ENCODE data around the gene DCAF4. TPM values are rescaled to one million over a fixed set of nuclear protein-coding genes. Genes with fewer than 3 reads are reported as not detected.
A peak's percentile ranks its signal among the peaks of the same experiment; 100 is the strongest.

Gene DCAF4
- total and polyA plus RNA-seq, 3 donors from 2014 or later: 19.2 to 38.0 (median 35.6) TPM

GRCh38 chr14:72883109-72883508 is 43.2 kb upstream of the DCAF4 start:
- Histone ChIP-seq H3K36me3 (ENCODE audit: low read depth, missing control alignments) (no peaks in the 10 kb centered on the region), H3K27ac (no peak overlapping the region), H3K27me3 (no peaks in the 10 kb centered on the region), H3K4me1 (peaks cover 6% of the 10 kb centered on the region), H3K4me3 (no peak overlapping the region), H3K9me3 (no peaks in the 10 kb centered on the region)
- intact Hi-C loops (cut with DNase I; ENCODE audit: low total_unique reads): no loop called here
- TF ChIP-seq CTCF (IDR thresholded peaks at IDR 0.05): no peak
- TF ChIP-seq POLR2A (IDR thresholded peaks at IDR 0.05): no peak
- no peak for DNase-seq
- 98 to 100% methylated on average over 2 of the region's 2 CpGs for WGBS, 2 donors

- peaks cover 6% of the 10 kb centered on the region for H3K4me1 ChIP-seq
- DNase-seq: peak; percentile 64
- H3K4me3 ChIP-seq: no peak overlapping the region
- no peaks in the 10 kb centered on the region for H3K9me3 ChIP-seq
- no peak overlapping the region for H3K27ac ChIP-seq
- no peaks in the 10 kb centered on the region for H3K27me3 ChIP-seq
- WGBS, 2 donors: 58 to 65% methylated on average over 4 of the region's 4 CpGs
- H3K36me3 ChIP-seq (ENCODE audit: low read depth, missing control alignments): no peaks in the 10 kb centered on the region
- TF ChIP-seq CTCF (IDR thresholded peaks at IDR 0.05): no peak
- no peak for TF ChIP-seq POLR2A (IDR thresholded peaks at IDR 0.05)
- intact Hi-C loops (cut with DNase I; ENCODE audit: low total_unique reads): no loop called here
Measured at GRCh38 chr14:72883961-72884360, 42.3 kb upstream of the DCAF4 start.

- Histone ChIP-seq H3K27me3 (no peaks in the 10 kb centered on the region), H3K4me3 (no peak overlapping the region), H3K36me3 (ENCODE audit: low read depth, missing control alignments) (no peaks in the 10 kb centered on the region), H3K4me1 (peaks cover 6% of the 10 kb centered on the region), H3K9me3 (no peaks in the 10 kb centered on the region), H3K27ac (no peak overlapping the region)
- WGBS, 2 donors: 74 to 83% methylated on average over 4 of the region's 4 CpGs
- intact Hi-C loops (cut with DNase I; ENCODE audit: low total_unique reads): no loop called here
- no peak for DNase-seq
- no peak for TF ChIP-seq POLR2A (IDR thresholded peaks at IDR 0.05)
- TF ChIP-seq CTCF (IDR thresholded peaks at IDR 0.05): no peak
Measured at GRCh38 chr14:72884386-72884785, 41.9 kb upstream of the DCAF4 start.

GRCh38 chr14:72887514-72887913 is 38.8 kb upstream of the DCAF4 start:
- Histone ChIP-seq H3K4me3 (no peak overlapping the region), H3K4me1 (peaks cover 14% of the 10 kb centered on the region), H3K9me3 (no peaks in the 10 kb centered on the region), H3K36me3 (ENCODE audit: low read depth, missing control alignments) (no peaks in the 10 kb centered on the region), H3K27ac (no peak overlapping the region), H3K27me3 (no peaks in the 10 kb centered on the region)
- DNase-seq: no peak
- 87 to 97% methylated on average over 3 of the region's 3 CpGs for WGBS, 2 donors
- intact Hi-C loops (cut with DNase I; ENCODE audit: low total_unique reads): no loop called here
- TF ChIP-seq POLR2A (IDR thresholded peaks at IDR 0.05) (no peak), CTCF (IDR thresholded peaks at IDR 0.05) (no peak)

- no peak overlapping the region for H3K27ac ChIP-seq
- intact Hi-C loops (cut with DNase I; ENCODE audit: low total_unique reads): no loop called here
- no peaks in the 10 kb centered on the region for H3K27me3 ChIP-seq
- no peaks in the 10 kb centered on the region for H3K36me3 ChIP-seq (ENCODE audit: low read depth, missing control alignments)
- no peaks in the 10 kb centered on the region for H3K9me3 ChIP-seq
- H3K4me3 ChIP-seq: no peak overlapping the region
- DNase-seq: no peak
- no peak for TF ChIP-seq POLR2A (IDR thresholded peaks at IDR 0.05)
- no peak for TF ChIP-seq CTCF (IDR thresholded peaks at IDR 0.05)
- H3K4me1 ChIP-seq: peaks cover 14% of the 10 kb centered on the region
- 74 to 83% methylated on average over 2 of the region's 2 CpGs for WGBS, 2 donors
Measured at GRCh38 chr14:72888192-72888591, 38.1 kb upstream of the DCAF4 start.

All from testis (tissue), 3 donors.